ENCODE results near the gene TEX101. TPM values are rescaled to one million over a fixed set of nuclear protein-coding genes. Genes with fewer than 3 reads are reported as not detected.
"Not testable (repeated sequence)": the region's sequence is repeated elsewhere in the genome, so short reads cannot be mapped to it uniquely, and the experiment has no call there.

Gene TEX101
- total and polyA plus RNA-seq, 4 donors, result 0.18 TPM; not detected in 3

GRCh38 chr19:43430976-43431375 is 16.3 kb downstream of the TEX101 start:
- Histone ChIP-seq H3K4me1 (ENCODE audit: control insufficient read depth, insufficient read depth, low read length) (no peaks in the 10 kb centered on the region), H3K36me3 (ENCODE audit: control insufficient read depth, insufficient read depth, low read length) (no peaks in the 10 kb centered on the region), H3K27me3 (ENCODE audit: control insufficient read depth, insufficient read depth, low read length) (no peaks in the 10 kb centered on the region), H3K4me3 (ENCODE audit: low read depth, low read length) (no peak overlapping the region), H3K9me3 (ENCODE audit: control insufficient read depth, insufficient read depth, low read length) (no peaks in the 10 kb centered on the region), H3K27ac (ENCODE audit: low read depth, low read length) (no peak overlapping the region)
- DNase-seq (ENCODE audit: low read depth in 4 of 6, low spot score in 6 of 6), result no peak
- WGBS (ENCODE audit: insufficient coverage), result 83% methylated on average over 8 of the region's 9 CpGs

- DNase-seq (ENCODE audit: low read depth in 4 of 6, low spot score in 6 of 6), result no peak
- Histone ChIP-seq H3K27ac (ENCODE audit: low read depth, low read length) (no peak overlapping the region), H3K36me3 (ENCODE audit: control insufficient read depth, insufficient read depth, low read length) (no peaks in the 10 kb centered on the region), H3K9me3 (ENCODE audit: control insufficient read depth, insufficient read depth, low read length) (no peaks in the 10 kb centered on the region), H3K27me3 (ENCODE audit: control insufficient read depth, insufficient read depth, low read length) (no peaks in the 10 kb centered on the region), H3K4me3 (ENCODE audit: low read depth, low read length) (no peak overlapping the region), H3K4me1 (ENCODE audit: control insufficient read depth, insufficient read depth, low read length) (no peaks in the 10 kb centered on the region)
- WGBS (ENCODE audit: insufficient coverage), result 100% methylated on average over 1 of the region's 2 CpGs
These were observed 18.6 kb downstream of the TEX101 start for GRCh38 chr19:43433358-43433673.

GRCh38 chr19:43433689-43434088 is 19.0 kb downstream of the TEX101 start:
- no peaks in the 10 kb centered on the region for H3K36me3 ChIP-seq (ENCODE audit: control insufficient read depth, insufficient read depth, low read length)
- WGBS (ENCODE audit: insufficient coverage), result 67% methylated on average over 3 of the region's 6 CpGs
- H3K4me3 ChIP-seq (ENCODE audit: low read depth, low read length), result no peak overlapping the region
- DNase-seq (ENCODE audit: low read depth in 4 of 6, low spot score in 6 of 6), result no peak
- no peaks in the 10 kb centered on the region for H3K9me3 ChIP-seq (ENCODE audit: control insufficient read depth, insufficient read depth, low read length)
- H3K27ac ChIP-seq (ENCODE audit: low read depth, low read length), result no peak overlapping the region
- H3K27me3 ChIP-seq (ENCODE audit: control insufficient read depth, insufficient read depth, low read length), result no peaks in the 10 kb centered on the region
- no peaks in the 10 kb centered on the region for H3K4me1 ChIP-seq (ENCODE audit: control insufficient read depth, insufficient read depth, low read length)

GRCh38 chr19:43435775-43436174 is 21.1 kb downstream of the TEX101 start:
- Histone ChIP-seq H3K27ac (ENCODE audit: low read depth, low read length) (no peak overlapping the region), H3K4me3 (ENCODE audit: low read depth, low read length) (no peak overlapping the region), H3K36me3 (ENCODE audit: control insufficient read depth, insufficient read depth, low read length) (no peaks in the 10 kb centered on the region), H3K27me3 (ENCODE audit: control insufficient read depth, insufficient read depth, low read length) (no peaks in the 10 kb centered on the region), H3K4me1 (ENCODE audit: control insufficient read depth, insufficient read depth, low read length) (no peaks in the 10 kb centered on the region), H3K9me3 (ENCODE audit: control insufficient read depth, insufficient read depth, low read length) (no peaks in the 10 kb centered on the region)
- DNase-seq (ENCODE audit: low read depth in 4 of 6, low spot score in 6 of 6), result no peak
- WGBS (ENCODE audit: insufficient coverage), result 92% methylated on average over 3 of the region's 3 CpGs

- not testable (repeated sequence) for H3K9me3 ChIP-seq (ENCODE audit: control insufficient read depth, insufficient read depth, low read length); H3K27me3 ChIP-seq (ENCODE audit: control insufficient read depth, insufficient read depth, low read length); H3K4me1 ChIP-seq (ENCODE audit: control insufficient read depth, insufficient read depth, low read length); H3K36me3 ChIP-seq (ENCODE audit: control insufficient read depth, insufficient read depth, low read length); H3K4me3 ChIP-seq (ENCODE audit: low read depth, low read length); DNase-seq (ENCODE audit: low read depth in 4 of 6, low spot score in 6 of 6); H3K27ac ChIP-seq (ENCODE audit: low read depth, low read length)
- no CpG with 5 or more reads among the region's 11 CpGs for WGBS (ENCODE audit: insufficient coverage)
These were observed 22.6 kb downstream of the TEX101 start for GRCh38 chr19:43437284-43437683.

GRCh38 chr19:43437712-43438111 is 23.0 kb downstream of the TEX101 start:
- WGBS (ENCODE audit: insufficient coverage), result 93% methylated on average over 6 of the region's 6 CpGs
- DNase-seq (ENCODE audit: low read depth in 4 of 6, low spot score in 6 of 6), result no peak
- no peaks in the 10 kb centered on the region for H3K4me1 ChIP-seq (ENCODE audit: control insufficient read depth, insufficient read depth, low read length)

GRCh38 chr19:43438291-43439031 is 23.8 kb downstream of the TEX101 start:
- no peak overlapping the region for H3K4me3 ChIP-seq (ENCODE audit: low read depth, low read length)

More at GRCh38 chr19:43437712-43438111, 23.0 kb downstream of the TEX101 start:
- H3K9me3 ChIP-seq (ENCODE audit: control insufficient read depth, insufficient read depth, low read length), result no peaks in the 10 kb centered on the region
- H3K4me3 ChIP-seq (ENCODE audit: low read depth, low read length), result no peak overlapping the region
- H3K27ac ChIP-seq (ENCODE audit: low read depth, low read length), result no peak overlapping the region
- no peaks in the 10 kb centered on the region for H3K36me3 ChIP-seq (ENCODE audit: control insufficient read depth, insufficient read depth, low read length)
- H3K27me3 ChIP-seq (ENCODE audit: control insufficient read depth, insufficient read depth, low read length), result no peaks in the 10 kb centered on the region

GRCh38 chr19:43439032-43439708 is 24.5 kb downstream of the TEX101 start:
- 98% methylated on average over 6 of the region's 14 CpGs for WGBS (ENCODE audit: insufficient coverage)

More at GRCh38 chr19:43438291-43439031, 23.8 kb downstream of the TEX101 start:
- H3K9me3 ChIP-seq (ENCODE audit: control insufficient read depth, insufficient read depth, low read length), result no peaks in the 10 kb centered on the region
- DNase-seq (ENCODE audit: low read depth in 4 of 6, low spot score in 6 of 6), result peak in 1 of 6 donors; percentile 70
- H3K4me1 ChIP-seq (ENCODE audit: control insufficient read depth, insufficient read depth, low read length), result no peaks in the 10 kb centered on the region
- WGBS (ENCODE audit: insufficient coverage), result 69% methylated on average over 6 of the region's 9 CpGs
- no peaks in the 10 kb centered on the region for H3K36me3 ChIP-seq (ENCODE audit: control insufficient read depth, insufficient read depth, low read length)
- H3K27ac ChIP-seq (ENCODE audit: low read depth, low read length), result no peak overlapping the region
- H3K27me3 ChIP-seq (ENCODE audit: control insufficient read depth, insufficient read depth, low read length), result no peaks in the 10 kb centered on the region

GRCh38 chr19:43439709-43440063 is 25.0 kb downstream of the TEX101 start:
- Histone ChIP-seq H3K4me1 (ENCODE audit: control insufficient read depth, insufficient read depth, low read length) (no peaks in the 10 kb centered on the region), H3K27me3 (ENCODE audit: control insufficient read depth, insufficient read depth, low read length) (no peaks in the 10 kb centered on the region), H3K27ac (ENCODE audit: low read depth, low read length) (no peak overlapping the region), H3K4me3 (ENCODE audit: low read depth, low read length) (no peak overlapping the region), H3K36me3 (ENCODE audit: control insufficient read depth, insufficient read depth, low read length) (no peaks in the 10 kb centered on the region), H3K9me3 (ENCODE audit: control insufficient read depth, insufficient read depth, low read length) (no peaks in the 10 kb centered on the region)
- DNase-seq (ENCODE audit: low read depth in 4 of 6, low spot score in 6 of 6), result no peak

More at GRCh38 chr19:43439032-43439708, 24.5 kb downstream of the TEX101 start:
- H3K36me3 ChIP-seq (ENCODE audit: control insufficient read depth, insufficient read depth, low read length), result no peaks in the 10 kb centered on the region
- H3K27me3 ChIP-seq (ENCODE audit: control insufficient read depth, insufficient read depth, low read length), result no peaks in the 10 kb centered on the region
- H3K27ac ChIP-seq (ENCODE audit: low read depth, low read length), result no peak overlapping the region
- H3K9me3 ChIP-seq (ENCODE audit: control insufficient read depth, insufficient read depth, low read length), result no peaks in the 10 kb centered on the region
- no peaks in the 10 kb centered on the region for H3K4me1 ChIP-seq (ENCODE audit: control insufficient read depth, insufficient read depth, low read length)
- no peak for DNase-seq (ENCODE audit: low read depth in 4 of 6, low spot score in 6 of 6)
- H3K4me3 ChIP-seq (ENCODE audit: low read depth, low read length), result no peak overlapping the region

- Histone ChIP-seq H3K4me3 (ENCODE audit: low read depth, low read length) (no peak overlapping the region), H3K9me3 (ENCODE audit: control insufficient read depth, insufficient read depth, low read length) (no peaks in the 10 kb centered on the region), H3K36me3 (ENCODE audit: control insufficient read depth, insufficient read depth, low read length) (no peaks in the 10 kb centered on the region), H3K4me1 (ENCODE audit: control insufficient read depth, insufficient read depth, low read length) (no peaks in the 10 kb centered on the region), H3K27me3 (ENCODE audit: control insufficient read depth, insufficient read depth, low read length) (no peaks in the 10 kb centered on the region), H3K27ac (ENCODE audit: low read depth, low read length) (no peak overlapping the region)
- DNase-seq (ENCODE audit: low read depth in 4 of 6, low spot score in 6 of 6), result no peak
- WGBS (ENCODE audit: insufficient coverage), result 0% methylated on average over 1 of the region's 3 CpGs
These were observed 27.0 kb downstream of the TEX101 start for GRCh38 chr19:43441716-43442115.

Measured in spinal cord (tissue), 10 donors.